Fibroblast of skin of right quadriceps (primary cell): ENCODE results near the gene SEC62.
A peak's percentile ranks its signal among the peaks of the same experiment; 100 is the strongest.

Experiments used
- DNase-seq: peaks from one replicate; pipeline ENCODE4 v3.0.0-alpha.2; 2013

Gene SEC62

DNA sequence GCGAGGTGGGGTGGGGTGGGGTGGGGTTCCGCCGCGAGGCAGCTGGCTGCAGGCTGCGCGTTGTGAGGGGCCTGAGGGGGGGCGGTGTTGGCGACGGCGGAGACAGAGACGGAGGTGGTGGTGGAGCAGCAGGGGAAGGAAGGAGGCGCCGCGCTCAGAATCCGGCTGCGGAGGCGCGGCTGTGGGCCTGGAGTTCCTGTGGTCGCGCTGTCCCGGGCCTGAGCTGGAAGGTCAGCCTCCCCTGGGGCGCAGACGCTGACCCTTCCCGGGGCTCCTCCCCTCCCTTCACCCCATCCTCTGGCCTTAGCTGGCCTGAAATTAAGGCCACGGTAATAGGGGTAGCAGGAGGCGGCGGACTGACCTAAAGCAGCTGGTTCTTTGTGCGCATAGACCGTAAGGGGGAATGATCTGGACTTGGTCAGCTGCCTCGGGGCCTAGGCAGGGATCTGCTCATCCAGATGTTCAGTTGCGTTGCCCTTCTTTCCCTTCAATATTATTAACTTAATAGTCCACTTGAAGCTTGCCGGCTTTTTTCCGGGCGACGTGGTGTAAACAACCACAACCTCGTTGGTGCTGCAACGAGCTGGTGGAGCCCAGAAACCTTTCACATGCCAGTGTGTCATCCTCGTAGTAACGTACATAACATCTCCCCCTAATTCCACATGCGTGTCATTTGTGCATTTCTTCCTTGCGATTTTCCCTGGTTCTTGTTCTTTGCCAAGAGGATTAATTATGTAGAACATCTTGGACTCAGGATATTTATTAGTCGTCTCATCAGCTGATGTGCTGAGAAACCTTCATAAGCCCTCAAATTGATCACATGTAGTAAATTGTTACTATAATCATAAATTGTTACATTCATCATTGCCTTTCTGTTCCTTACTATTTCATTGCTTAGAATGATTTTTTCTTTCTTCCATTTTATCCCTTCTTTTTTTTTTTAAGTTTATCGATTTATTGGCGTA, 626 bp downstream of the SEC62 start:
- DNase-seq, result peak; percentile 31

GRCh38 chr3:169968224-169968885, 1.7 kb downstream of the SEC62 start:
- no peak for DNase-seq

- no peak for DNase-seq
These were observed 2.8 kb downstream of the SEC62 start for GRCh38 chr3:169969174-169970095.

DNA sequence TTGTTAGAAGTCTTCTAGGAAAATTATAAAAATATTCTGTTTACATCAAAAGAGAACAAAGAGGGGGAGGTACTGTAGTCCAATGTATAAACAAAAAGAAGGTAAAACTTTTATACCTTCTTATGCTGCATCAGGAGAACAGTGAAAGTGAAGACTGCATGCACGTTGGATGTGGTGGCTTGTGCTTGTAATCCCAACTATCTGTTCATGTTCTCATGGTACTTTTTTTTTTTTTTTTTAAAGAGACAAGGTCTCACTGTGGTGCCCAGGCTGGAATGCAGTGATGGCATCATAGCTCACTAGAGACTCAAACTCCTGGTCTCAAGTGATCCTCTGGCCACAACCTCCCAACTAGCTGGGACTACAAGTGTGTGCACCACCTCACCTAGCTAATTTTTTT, 4.2 kb downstream of the SEC62 start:
- DNase-seq, result no peak

DNA sequence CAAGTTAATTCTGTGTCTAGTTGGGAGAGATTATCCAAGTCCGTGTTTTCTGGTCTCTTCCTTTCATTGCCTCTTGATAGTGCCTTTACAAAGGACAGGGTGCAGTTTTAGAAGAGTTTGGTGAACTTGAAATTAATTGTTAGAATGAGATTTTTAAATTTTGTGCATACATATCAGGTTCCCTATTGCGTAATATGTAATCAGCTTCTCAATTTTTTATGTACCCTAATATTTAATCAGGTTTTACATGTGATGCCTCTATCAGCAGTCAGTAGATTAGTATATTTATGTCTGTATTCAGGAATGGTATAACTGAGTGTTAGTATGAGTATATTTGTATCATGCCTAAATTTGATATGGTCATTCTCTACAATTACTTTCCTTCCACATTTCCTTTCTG, 4.9 kb downstream of the SEC62 start:
- DNase-seq, result no peak

DNA sequence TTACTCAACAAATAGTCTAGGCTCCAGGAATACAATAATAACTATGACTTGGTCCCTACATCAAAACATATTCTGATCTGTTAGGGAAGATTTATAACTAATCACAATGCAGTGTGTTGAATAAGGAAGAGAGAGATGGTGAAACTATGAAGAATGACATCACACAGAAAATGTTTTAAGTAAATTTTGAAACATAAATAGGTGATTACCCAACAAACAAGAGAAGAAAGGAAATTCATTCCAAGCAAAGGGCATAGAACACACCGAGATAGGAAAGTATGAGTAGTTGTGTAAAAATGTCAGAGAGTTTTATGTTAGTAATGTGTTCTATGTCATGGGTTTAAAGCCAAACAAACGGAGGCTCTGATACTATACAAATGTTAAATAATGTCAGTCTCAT, 13.4 kb downstream of the SEC62 start:
- DNase-seq, result peak; percentile 27

DNA sequence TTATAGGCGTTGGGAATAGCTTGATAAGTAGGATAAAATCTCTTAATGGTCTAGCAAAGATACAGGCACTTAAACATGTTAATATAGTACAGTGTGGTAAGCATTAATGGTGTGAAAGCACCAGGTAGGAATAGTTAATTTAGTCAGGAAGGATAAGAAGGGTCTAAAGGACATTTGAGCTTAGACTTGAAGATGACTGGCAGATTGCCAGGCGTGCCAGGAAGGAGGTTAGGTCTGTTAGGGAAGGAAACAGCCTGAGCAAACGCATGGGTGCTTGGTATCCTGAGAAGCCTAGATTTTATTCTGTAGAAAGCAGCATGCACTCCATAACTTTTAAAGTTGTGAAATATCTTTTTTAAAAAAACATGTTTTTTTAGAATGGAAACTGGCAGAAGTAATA, 17.7 kb downstream of the SEC62 start:
- no peak for DNase-seq

- DNase-seq, result no peak
These were observed 23.8 kb downstream of the SEC62 start for GRCh38 chr3:169990431-169990830.

DNA sequence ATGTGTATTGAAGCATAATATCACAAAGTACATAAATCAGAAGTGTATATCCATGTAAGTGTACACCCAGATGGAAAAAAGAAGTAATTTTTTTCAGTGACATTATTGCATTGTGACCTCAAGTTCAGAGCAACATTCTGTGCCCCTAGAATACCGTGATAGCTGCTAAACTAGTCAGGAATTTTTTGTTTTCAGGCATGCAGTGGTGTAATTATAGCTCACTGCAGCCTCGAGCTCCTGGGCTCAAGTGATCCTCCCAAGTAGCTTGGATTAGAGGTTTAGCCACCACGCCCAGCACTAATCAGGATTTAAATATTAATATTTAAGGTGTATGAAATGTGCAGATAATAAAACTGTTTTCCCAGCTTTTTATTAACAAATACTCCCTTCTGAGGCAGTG, 25.5 kb downstream of the SEC62 start:
- DNase-seq, result no peak

- DNase-seq, result no peak
These were observed 26.2 kb downstream of the SEC62 start for GRCh38 chr3:169992781-169993180.

DNA sequence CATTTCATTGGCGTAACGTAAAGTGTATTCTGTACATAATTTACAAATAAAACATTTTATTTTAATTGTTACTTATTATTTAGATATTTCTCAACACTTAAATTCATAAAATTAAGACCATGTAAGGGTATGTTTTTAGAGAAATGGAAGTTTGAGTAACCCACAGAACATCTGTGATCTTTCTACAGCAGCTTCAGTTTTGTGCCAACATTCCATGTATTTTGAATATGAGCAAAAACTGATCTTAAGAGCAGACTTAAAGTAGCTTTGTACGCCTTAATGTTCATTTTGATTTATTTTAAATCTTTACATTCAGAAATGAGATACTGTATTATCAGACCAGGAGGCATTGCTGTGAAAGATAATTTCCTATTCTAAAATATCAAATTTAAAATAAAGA, 27.2 kb downstream of the SEC62 start:
- DNase-seq, result no peak

- DNase-seq, result no peak
These were observed 29.5 kb downstream of the SEC62 start for GRCh38 chr3:169996063-169996462.

GRCh38 chr3:169998668-169999131, 32.1 kb downstream of the SEC62 start:
- DNase-seq, result peak; percentile 73

DNA sequence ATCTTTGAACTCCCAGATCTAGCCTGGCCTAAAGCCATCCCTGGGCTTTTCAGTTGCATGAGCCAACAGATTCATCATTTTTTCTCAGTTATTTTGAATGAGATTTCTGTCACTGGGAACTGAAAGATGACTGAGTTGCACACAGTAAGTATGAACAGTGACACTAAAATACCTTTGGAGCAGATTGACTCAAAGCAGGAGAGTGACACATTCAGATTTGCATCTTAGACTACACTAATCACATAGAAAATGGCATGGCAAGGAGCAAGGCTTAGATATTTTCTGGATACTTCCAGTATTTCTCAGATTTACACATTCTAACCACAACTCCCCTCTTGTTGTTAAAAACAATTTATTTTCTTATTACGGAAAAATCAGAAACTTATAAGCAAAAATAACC, 32.8 kb downstream of the SEC62 start:
- DNase-seq, result no peak

GRCh38 chr3:170000051-170000450, 33.4 kb downstream of the SEC62 start:
- no peak for DNase-seq

- DNase-seq, result no peak
These were observed 35.6 kb downstream of the SEC62 start for GRCh38 chr3:170002231-170002630.

DNA sequence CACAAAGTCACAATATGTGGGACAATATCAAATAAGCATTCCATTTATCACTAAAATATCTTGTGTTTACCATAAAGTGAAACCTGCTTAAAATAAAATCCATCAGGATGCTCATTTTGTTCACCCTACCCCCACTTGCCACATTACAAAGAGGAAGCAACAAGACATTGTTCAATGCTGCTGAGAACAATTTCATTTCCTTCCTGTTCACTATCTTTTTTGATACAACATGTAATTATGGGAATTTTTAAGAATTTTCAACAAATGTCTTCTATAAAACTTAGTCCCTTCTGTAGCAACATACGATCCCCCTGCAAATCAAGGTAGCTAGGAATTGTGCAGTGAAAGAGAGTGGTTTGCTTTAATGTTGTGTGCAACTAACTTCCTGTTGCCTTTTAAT, 36.3 kb downstream of the SEC62 start:
- no peak for DNase-seq

DNA sequence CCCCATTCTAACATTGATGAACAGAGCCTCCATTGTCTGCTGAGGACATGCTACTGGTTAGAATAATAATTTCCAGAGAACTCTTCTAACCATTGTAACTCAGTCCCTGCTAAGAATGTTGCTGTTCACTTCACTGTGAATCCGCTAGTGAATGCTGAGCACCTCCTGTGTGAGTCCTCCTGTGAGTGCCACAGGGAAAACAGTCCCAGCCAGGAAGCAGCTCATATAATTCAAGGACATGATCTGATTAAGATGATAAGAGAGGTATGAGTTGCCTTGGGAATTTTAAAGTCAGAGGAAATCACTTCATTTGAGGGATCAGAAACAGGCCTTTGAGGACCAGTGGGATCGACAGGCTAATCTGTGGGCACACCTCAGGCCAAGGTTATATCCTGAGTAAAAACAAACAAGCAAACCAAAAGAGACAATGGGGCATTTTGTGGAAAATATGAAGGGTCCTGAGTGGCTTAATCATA, 37.3 kb downstream of the SEC62 start:
- no peak for DNase-seq

DNA sequence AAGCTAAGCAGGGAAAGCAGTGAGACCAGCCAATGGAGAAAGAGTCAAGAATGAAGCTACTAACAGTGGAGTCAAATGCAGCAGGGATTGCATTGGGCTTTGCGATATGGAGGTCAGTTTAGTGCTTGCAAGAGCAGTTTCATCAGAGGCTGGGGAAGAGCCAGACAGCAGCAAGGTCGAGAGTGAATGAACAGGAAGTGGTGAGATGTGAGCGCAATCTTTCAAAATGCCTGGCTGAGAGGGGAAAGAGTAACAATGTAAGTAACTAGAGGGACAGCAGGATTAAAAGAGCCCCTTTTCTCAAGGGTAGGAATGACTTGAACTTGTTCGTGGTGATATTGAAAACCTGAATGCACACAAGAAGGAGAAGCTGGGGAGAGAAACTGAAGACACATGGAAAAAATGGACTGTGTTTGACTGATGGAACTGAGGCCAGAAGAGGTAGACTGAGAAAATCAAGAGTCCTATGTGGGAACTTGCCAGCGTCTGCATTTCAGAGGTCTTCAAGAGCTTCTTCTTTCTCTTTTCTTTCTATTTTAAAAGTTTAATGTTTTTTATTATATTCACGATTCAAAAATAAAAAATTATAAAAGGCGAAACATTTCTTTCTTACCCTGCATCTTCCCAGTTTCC, 40.5 kb downstream of the SEC62 start:
- peak; percentile 57 for DNase-seq

DNA sequence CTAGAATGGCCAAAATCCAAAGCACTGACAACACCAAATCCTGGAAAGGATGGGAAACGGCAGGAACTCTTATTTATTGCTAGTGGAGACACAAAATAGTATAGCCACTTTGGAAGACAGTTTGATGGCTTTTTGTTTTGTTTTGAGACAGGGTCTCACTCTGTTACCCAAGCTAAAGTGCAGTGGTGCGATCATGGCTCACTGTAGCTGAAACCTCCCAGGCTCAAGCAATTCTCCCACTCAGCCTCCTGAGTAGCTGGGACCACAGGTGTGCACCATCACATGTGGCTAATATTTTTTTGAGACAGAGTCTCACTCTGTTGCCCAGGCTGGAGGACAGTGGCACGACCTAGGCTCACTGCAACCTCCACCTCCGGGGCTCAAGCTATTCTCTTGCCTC, 43.9 kb downstream of the SEC62 start:
- DNase-seq, result no peak

GRCh38 chr3:170012683-170013400, 46.2 kb downstream of the SEC62 start:
- DNase-seq, result no peak

DNA sequence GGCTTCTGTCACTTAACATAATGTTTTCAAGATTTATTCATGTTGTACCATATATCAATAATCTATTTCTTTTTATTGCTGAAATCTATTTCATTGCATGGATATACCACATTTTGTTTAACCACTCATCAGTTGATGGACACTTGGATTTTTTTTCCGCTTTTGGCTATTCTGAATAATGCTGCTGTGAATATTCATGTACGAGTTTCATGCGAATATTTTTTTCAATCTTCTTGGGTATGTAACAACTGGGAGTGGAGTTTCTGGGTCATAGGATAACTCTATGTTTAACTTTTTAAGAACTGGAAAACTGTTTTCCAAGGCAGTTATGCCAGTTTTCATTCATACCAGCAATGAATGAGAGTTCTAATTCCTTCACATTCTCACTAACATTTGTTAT, 49.5 kb downstream of the SEC62 start:
- DNase-seq, result no peak
